Left lobe of liver (tissue), 2 donors: Measurements from ENCODE around the gene ZSWIM3. TPM values are rescaled to one million over a fixed set of nuclear protein-coding genes. Genes with fewer than 3 reads are reported as not detected.

ENCODE experiments used
- ATAC-seq: fragments of 200-7000 bp; cut with Tn5 transposase; one replicate; pipeline ENCODE4 v1.9.1; 2020; ENCODE audit warnings: mild to moderate bottlenecking, moderate library complexity
- DNase-seq: peaks from one replicate; pipeline ENCODE4 v3.0.0-alpha.2; 2020; ENCODE audit warnings: low spot score
- total RNA-seq: library from RNA; stranded (reverse); gene quantifications from one replicate; pipeline ENCODE4 v1.2.1, GENCODE V29; 2021
- donor health status: DM: no; HTN: no; CAD: no; lungs with moderate emphysema.
- donor health status: DM: no; HTN: yes; CAD: no.

The ZSWIM3 gene
- total RNA-seq, 1 donor from 2014 or later, result 1.6 TPM

DNA sequence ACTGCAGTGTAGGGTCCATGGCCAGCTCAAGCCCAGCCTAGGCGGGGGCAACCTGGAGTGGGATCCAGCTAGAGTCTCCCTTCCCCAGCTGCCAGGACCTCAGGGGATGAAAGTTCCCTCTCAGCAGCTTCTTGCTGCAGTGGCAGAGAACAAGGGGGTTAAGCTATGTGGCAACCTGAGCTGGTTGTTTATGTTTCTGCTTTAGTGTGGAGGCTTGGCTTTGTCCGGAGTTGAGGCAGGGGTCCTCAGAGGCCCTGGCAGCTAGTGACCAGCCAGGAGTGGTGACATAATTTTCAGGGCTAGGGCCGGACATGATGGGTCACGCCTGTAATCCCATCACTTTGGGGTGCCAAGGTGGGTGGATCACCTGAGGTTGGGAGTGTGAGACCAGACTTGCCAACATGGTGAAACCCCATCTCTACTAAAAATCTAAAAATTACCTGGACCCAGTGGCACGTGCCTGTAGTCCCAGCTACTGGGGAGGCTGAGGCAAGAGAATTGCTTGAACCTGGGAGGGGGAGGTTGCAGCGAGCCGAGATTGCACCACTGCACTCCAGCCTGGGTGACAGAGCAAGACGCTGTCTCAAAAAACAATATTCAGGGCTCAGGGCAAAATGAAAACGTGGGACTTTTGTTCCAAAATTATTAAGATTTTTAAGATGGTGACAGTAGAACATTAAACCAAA is 68.5 kb downstream of the ZSWIM3 start:
- DNase-seq (no peak), ATAC-seq (no peak)

GRCh38 chr20:45926731-45927070 is 69.3 kb downstream of the ZSWIM3 start:
- ATAC-seq, result no peak
- DNase-seq, result no peak

DNA sequence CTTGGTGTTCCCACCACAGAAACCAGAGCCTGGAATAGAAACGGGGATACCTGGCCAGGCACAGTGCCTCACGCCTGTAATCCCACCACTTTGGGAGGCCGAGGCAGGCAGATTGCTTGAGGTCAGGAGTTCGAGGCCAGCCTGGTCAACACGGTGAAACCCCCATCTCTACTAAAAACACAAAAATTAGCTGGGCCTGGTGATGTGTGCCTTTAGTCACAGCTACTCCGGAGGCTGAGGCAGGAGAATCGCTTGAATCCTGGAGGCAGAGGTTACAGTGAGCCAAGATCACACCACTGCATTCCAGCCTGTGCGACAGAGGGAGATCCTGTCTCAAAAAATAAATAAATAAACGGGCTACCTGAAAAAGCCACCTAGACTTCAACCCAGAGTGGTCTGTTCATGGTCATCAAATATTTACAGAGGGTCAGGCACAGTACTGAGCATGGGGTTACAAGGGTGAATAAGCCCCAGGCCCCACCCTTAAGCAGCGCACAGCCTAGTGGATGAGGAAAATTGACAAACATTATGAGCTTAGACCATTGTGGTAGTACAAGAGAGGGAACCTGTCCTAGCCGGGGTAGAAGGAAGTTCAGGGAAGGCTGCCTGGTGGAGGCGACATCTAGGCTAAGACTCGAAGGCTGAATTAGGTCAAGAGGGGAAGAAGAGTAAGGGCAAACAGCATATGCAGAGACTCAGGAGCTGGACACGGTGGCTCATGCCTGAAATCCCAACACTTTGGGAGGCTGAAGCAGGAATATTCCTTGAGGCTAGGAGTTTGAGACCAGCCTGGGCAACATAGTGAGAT is 69.9 kb downstream of the ZSWIM3 start:
- peak; percentile 37 for ATAC-seq
- DNase-seq, result no peak

Other genes with a start within 250 kb of the ZSWIM3 start
- gene WFDC10A, start 227.9 kb upstream of the ZSWIM3 start, total RNA-seq, result not detected
- not detected for gene WFDC9, start 226.3 kb upstream of the ZSWIM3 start, total RNA-seq
- gene WFDC11, start 187.4 kb upstream of the ZSWIM3 start, total RNA-seq, result not detected
- not detected for gene WFDC13, start 155.6 kb upstream of the ZSWIM3 start, total RNA-seq
- not detected for gene WFDC10B, start 152.6 kb upstream of the ZSWIM3 start, total RNA-seq
- gene SPINT4, start 135.3 kb upstream of the ZSWIM3 start, total RNA-seq, result not detected
- gene WFDC3, start 65.7 kb upstream of the ZSWIM3 start, total RNA-seq, result not detected
- 10.3 TPM for gene DNTTIP1, start 65.7 kb upstream of the ZSWIM3 start, total RNA-seq
- 0.96 TPM for gene UBE2C, start 45.0 kb upstream of the ZSWIM3 start, total RNA-seq
- gene TNNC2, start 30.3 kb upstream of the ZSWIM3 start, total RNA-seq, result not detected
- gene SNX21, start 23.8 kb upstream of the ZSWIM3 start, total RNA-seq, result 7.9 TPM
- gene ACOT8, start 222 bp upstream of the ZSWIM3 start, total RNA-seq, result 17.5 TPM
- 2.7 TPM for gene ZSWIM1, start 23.6 kb downstream of the ZSWIM3 start, total RNA-seq
- gene SPATA25, start 30.0 kb downstream of the ZSWIM3 start, total RNA-seq, result 4.2 TPM
- gene NEURL2, start 33.6 kb downstream of the ZSWIM3 start, total RNA-seq, result 6.9 TPM
- 68.3 TPM for gene CTSA, start 33.7 kb downstream of the ZSWIM3 start, total RNA-seq
- gene PLTP, start 54.5 kb downstream of the ZSWIM3 start, total RNA-seq, result 18.8 TPM
- gene PCIF1, start 77.1 kb downstream of the ZSWIM3 start, total RNA-seq, result 11.2 TPM
- 7.6 TPM for gene ZNF335, start 114.6 kb downstream of the ZSWIM3 start, total RNA-seq
- gene MMP9, start 151.3 kb downstream of the ZSWIM3 start, total RNA-seq, result 1.6 TPM
- gene SLC12A5, start 171.6 kb downstream of the ZSWIM3 start, total RNA-seq, result not detected
- 8.2 TPM for gene NCOA5, start 232.3 kb downstream of the ZSWIM3 start, total RNA-seq